ENCODE results near the gene CPNE8.
"Not testable (repeated sequence)": the region's sequence is repeated elsewhere in the genome, so short reads cannot be mapped to it uniquely, and the experiment has no call there.

Gene CPNE8

GRCh38 chr12:38823314-38823713 lies 82.1 kb downstream of the CPNE8 start:
- no peak for DNase-seq

- DNase-seq, result no peak
These were observed 87.4 kb downstream of the CPNE8 start for GRCh38 chr12:38817942-38818341.

- DNase-seq, result no peak
These were observed 91.5 kb downstream of the CPNE8 start for GRCh38 chr12:38813923-38814322.

GRCh38 chr12:38811814-38812356 lies 93.5 kb downstream of the CPNE8 start:
- no peak for DNase-seq

- no peak for DNase-seq
These were observed 95.6 kb downstream of the CPNE8 start for GRCh38 chr12:38809832-38810231.

GRCh38 chr12:38788106-38788505 lies 117.3 kb downstream of the CPNE8 start:
- no peak for DNase-seq

- no peak for DNase-seq
These were observed 120.0 kb downstream of the CPNE8 start for GRCh38 chr12:38785381-38785780.

- DNase-seq, result no peak
These were observed 122.1 kb downstream of the CPNE8 start for GRCh38 chr12:38783304-38783703.

- DNase-seq, result no peak
These were observed 123.0 kb downstream of the CPNE8 start for GRCh38 chr12:38782359-38782758.

- DNase-seq, result no peak
These were observed 128.7 kb downstream of the CPNE8 start for GRCh38 chr12:38776647-38777046.

GRCh38 chr12:38775457-38775856 lies 129.9 kb downstream of the CPNE8 start:
- no peak for DNase-seq

GRCh38 chr12:38772437-38772836 lies 133.0 kb downstream of the CPNE8 start:
- DNase-seq, result no peak

GRCh38 chr12:38771871-38772270 lies 133.5 kb downstream of the CPNE8 start:
- no peak for DNase-seq

GRCh38 chr12:38761636-38762342 lies 143.6 kb downstream of the CPNE8 start:
- no peak for DNase-seq

- DNase-seq, result no peak
These were observed 144.3 kb downstream of the CPNE8 start for GRCh38 chr12:38761111-38761510.

GRCh38 chr12:38759621-38760020 lies 145.8 kb downstream of the CPNE8 start:
- DNase-seq, result no peak

GRCh38 chr12:38746744-38747143 lies 158.6 kb downstream of the CPNE8 start:
- DNase-seq, result no peak

GRCh38 chr12:38745601-38746000 lies 159.8 kb downstream of the CPNE8 start:
- DNase-seq, result no peak

- DNase-seq, result no peak
These were observed 161.3 kb downstream of the CPNE8 start for GRCh38 chr12:38744041-38744440.

- DNase-seq, result not testable (repeated sequence)
These were observed 162.9 kb downstream of the CPNE8 start for GRCh38 chr12:38742496-38742895.

- DNase-seq, result no peak
These were observed 168.6 kb downstream of the CPNE8 start for GRCh38 chr12:38736821-38737220.

GRCh38 chr12:38732761-38733160 lies 172.6 kb downstream of the CPNE8 start:
- DNase-seq, result no peak

GRCh38 chr12:38728894-38729293 lies 176.5 kb downstream of the CPNE8 start:
- no peak for DNase-seq

- DNase-seq, result no peak
These were observed 183.7 kb downstream of the CPNE8 start for GRCh38 chr12:38721611-38722252.

GRCh38 chr12:38720661-38721060 lies 184.7 kb downstream of the CPNE8 start:
- no peak for DNase-seq
